HG03045 (cell line): ENCODE results near the gene DMC1.
"Not testable (repeated sequence)": the region's sequence is repeated elsewhere in the genome, so short reads cannot be mapped to it uniquely, and the experiment has no call there.

Experiments
- ATAC-seq: cut with Tn5 transposase; IDR thresholded peaks from one replicate; pipeline ENCODE4 v1.9.1; 2021; ENCODE audit warnings: mild to moderate bottlenecking, moderate library complexity; ENCODE audit not compliant: unreplicated experiment

DMC1 gene, protein sequence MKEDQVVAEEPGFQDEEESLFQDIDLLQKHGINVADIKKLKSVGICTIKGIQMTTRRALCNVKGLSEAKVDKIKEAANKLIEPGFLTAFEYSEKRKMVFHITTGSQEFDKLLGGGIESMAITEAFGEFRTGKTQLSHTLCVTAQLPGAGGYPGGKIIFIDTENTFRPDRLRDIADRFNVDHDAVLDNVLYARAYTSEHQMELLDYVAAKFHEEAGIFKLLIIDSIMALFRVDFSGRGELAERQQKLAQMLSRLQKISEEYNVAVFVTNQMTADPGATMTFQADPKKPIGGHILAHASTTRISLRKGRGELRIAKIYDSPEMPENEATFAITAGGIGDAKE

DNA sequence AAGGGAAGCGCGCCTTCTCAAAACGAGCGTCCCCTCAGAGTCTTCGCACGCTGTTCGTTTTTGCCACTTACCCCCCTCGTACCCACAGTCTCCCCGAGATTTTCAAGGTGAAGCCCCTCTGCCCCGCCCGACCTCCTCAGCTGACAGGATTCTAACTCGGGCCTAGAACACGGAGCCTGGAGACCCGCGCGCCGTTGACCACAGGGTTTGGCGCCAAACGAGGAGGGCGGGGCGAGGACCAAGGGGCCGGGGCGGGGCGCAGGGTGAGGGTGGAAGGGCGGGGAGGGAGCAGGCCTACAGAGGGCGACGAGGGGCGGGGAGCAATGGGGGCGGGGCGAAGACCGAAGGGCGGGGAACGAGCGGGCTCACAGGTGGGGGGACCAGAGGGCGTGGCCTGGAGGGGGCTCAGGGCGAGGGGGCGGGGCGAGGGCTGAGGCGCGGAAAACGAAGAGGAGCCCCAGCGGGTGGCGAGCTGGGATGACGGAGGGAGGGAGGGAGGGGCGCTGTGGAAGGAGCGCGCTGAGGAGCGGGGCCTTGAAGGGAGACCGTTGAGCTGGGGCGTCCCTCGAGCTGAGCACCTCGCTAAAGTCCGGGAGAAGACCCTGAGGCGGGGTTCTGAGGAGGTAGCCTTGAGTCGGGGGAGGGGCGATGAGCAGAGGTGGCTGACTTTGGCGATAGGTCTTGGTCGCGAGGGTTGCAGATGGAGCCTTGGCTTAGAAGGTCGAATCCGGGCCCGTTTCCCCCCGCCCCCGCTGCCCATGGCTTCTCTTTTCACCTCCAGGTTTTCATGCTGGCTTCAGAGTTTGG lies at the start of gene DMC1:
Gene DMC1, minus strand, starts transcription at position 212 of the 807 bp plus-strand sequence. CDS start 1,927 bp downstream, outside the sequence.
- ATAC-seq, result peak; percentile 59

DNA sequence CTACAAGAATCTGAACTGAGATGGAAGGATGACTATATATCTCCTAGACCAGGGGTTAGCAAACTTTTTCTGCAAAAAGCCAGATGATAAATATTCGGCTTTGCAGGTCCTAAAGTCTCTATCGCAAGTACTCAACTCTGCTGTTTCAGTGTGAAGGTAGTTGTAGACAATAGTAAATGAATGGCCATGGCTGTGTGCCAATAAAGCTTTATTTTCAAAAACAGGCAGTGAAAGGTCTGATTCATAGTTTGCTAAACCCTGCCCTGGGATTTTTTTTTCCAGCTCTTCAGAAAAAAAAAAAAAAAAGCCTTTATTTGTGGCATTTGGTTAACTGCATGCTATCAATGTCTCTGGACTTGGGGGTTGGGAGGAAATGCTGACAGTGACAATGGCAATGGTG lies 48.7 kb upstream of the DMC1 start:
- ATAC-seq, result no peak

DNA sequence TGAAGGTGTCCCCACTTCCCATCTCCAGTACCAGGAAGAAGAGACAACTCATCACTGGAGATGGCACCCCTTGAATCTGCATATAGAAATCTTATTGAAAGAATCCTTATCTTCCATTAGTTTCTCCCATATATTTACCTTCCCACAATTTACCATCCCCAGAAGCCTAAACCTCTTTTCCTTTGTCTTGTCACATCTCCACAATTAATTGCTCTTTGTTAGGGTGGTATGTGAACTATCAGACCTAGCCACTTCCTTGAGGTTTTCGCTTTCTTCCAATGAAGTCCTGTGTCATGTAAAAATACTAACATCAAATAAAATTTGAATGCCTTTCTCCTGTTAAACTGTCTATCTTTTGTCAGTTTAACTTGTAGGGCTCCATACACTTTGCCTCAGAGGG lies 48.3 kb upstream of the DMC1 start:
- ATAC-seq, result no peak

DNA sequence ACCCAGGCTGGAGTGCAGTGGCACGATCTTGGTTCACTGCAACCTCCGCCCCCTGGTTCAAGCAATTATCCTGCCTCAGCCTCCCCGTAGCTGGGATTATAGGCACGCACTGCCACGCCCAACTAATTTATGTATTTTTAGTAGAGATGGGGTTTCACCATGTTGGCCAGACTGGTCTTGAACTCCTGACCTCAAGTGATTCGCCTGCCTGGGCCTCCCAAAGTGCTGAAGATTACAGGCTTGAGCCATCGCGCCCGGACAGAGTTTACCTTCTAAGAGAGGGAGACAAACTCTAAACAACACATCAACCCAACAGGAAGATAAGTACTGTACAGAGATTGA lies 45.1 kb upstream of the DMC1 start:
- not testable (repeated sequence) for ATAC-seq

DNA sequence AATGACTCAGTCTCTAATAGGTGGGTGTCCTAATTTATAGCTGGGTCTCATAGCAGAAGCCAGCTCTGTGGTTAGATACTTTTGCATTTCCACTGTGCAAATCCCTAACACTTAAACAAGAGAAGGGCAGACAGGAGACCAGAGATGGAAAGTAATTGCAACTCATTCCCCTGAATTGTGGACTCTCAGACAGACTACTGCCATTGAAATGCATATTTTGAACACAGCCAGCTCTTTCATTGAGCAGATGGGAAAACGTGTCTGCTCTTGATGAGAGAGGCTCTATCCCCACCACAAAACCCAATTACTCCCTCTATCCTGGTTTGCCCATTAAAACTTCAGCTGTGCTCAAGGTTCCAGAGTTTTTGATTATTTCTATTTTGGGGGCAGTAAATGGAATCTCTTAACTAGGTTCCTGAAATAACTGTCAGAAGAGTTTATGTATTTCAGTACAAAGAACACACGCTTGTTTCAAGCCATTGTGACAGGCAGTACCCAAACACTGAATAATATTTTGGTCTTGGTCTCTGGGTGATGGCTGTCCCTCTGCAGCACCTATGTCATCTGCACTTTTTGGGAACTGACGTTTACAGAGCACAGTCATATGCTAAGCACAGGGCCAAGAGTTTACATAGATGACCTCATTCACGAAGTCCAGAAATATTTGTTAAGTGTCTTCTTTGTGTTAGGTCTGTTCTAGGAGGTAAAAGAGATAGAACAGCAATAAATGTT lies 44.5 kb upstream of the DMC1 start:
- no peak for ATAC-seq

DNA sequence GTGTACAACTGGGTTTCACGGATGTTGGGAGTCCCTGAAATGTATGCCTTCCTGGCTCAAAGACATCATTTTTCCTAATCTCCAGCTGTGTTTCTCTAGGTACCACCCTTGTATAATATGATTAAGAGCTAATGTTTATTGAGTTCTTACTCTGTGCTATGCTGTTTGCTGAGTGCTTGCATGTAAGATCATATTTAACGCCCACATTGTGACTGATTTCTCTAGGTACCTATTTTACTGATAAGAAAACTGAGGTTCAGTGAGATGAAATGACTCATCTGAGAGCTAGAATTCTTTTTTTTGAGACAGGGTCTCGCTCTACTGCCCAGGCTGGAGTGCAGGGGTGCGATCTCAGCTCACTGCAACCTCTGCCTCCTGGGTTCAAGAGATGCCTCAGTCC lies 43.6 kb upstream of the DMC1 start:
- no peak for ATAC-seq

DNA sequence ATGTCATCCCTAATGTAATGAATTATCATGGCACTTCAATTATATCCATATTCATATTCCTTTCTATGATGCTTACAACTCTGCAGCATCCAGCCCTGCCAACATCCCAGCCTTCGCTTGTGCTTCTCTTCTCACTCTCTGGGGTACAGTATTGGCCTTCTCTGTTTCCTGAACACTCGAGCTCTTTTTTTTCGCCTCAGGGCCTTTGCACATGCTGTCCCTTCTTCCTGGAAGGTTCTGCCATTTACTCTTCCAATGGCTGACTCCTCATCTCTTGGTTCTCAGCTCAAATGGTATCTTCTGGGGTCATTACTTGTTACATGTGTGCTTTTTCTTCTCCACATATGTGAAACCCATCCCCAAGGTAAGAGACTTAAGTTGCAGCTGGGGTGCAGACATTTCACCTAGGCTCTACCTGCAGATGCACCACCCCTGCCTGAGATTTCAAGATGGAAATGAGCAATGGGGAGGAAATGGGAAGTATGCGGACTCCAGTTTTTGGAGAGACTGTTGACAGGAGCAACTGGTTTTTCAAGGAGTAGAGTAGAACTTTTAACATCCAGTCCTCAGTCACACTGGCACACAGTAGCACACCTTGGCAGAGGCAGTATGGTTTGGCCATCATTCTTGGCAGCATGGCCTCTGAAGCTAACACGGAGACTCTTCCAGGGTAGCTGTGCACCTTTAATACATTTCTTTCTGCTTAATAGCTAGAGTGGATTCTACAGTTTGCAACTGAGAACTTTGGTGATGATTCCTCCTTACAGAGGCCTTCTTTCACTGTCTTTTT lies 42.4 kb upstream of the DMC1 start:
- no peak for ATAC-seq

DNA sequence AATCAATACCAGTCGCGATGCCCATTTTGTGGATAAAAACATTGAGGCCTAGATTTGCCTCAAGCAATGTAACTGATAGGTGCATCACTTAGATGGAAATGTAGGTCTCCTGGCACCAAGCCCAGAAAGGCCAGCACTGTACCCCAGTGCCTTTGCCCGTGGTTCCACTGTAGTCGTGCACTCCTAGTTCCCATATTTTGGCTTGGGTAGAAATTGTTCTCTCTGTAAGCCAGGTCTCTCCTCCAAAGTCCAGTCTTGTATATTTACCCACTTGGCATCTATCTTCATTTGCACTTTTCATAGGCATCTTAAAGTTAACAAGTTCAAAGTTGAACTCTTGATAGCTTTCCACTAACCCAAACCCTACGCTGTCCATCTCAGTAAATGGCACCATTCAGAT lies 41.6 kb upstream of the DMC1 start:
- ATAC-seq, result no peak

DNA sequence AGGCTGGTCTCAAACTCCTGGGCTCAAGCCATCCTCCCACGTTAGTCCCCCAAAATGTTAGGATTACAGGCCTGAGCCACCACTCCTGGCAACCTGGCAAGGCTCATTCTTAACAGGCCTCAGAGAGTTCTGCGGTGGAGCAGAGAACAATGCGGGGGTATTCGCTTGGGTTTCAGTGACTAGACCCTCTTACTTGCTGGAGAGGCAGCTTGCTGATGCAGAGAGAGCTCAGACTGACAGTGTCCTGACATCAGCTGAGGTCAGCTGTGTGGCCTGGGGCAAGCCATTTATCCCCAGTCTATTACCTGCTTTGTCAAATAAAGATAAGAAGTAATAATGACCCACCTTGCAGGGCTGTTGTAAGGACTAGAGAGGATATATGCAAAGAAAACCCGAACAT lies 40.3 kb upstream of the DMC1 start:
- no peak for ATAC-seq

DNA sequence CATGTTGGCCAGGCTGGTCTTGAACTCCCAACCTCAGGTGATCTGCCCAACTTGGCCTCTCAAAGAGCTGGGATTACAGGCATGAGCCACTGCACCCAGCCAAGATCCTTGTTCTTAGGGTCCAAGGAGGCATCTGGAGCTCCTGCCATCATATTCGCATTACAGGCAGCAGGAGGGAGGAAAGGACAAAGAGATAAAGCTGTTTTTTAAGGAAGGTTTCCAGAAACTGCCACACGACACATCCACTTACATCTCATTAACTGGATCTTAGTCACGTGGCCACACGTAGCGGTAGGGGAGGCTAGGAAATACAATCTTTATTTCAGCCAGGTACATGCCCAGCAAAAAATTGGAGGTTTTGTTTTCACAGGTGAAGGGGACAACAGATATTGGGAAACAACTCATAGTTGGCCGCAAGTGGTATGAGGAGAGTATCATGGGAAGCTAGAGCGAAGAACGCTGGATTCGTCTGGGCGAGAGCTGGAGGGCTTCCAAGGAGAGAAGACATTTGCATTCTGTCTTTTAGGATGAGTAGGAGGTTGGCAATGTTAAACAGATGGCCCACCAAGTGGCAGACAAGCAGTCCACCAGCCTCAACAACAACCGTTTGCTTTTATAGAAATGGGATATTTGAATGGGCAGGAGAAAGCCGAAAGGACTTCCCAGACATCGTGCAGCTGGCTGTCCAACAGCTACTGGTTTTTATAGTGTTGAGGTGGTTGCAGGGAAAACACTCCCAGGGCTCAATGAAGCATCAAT lies 39.2 kb upstream of the DMC1 start:
- no peak for ATAC-seq

DNA sequence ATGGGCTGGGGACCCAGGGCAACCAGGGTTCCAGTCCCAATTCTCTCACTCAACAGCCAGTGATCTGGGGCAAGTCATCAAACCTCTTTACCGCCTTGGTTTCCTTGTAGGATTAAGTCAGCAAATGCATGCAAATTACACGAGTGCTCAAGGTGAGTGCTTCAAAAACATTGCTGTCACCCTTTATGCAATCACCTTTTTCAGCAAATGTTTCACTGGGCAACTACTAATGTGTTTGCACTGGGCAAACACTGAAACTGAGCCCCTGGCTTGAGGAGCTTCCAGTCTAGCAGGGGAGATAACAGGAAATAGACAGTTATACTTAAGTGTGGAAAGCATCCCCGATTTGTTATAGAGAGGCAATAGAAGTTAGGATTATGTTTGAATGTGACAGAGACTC lies 37.7 kb upstream of the DMC1 start:
- ATAC-seq, result no peak

DNA sequence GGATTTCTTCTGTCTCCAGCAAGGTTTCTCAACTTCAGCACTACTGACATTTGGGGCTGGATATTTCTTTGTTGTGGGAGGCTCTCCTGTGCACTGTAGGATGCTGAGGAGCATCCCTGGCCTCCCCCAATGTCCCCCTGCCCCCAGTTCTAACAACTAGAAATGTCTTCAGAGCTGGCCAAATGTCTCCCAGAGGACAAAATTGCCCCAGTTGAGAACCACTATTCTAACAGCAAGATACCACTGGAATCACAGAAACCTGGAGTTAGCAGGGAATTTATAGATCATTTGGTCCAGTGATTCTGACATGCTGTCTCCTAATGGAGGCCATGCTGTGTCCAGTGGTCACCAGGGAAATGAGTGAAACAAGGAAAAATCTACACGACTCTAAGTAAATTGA lies 32.2 kb upstream of the DMC1 start:
- ATAC-seq, result no peak

DNA sequence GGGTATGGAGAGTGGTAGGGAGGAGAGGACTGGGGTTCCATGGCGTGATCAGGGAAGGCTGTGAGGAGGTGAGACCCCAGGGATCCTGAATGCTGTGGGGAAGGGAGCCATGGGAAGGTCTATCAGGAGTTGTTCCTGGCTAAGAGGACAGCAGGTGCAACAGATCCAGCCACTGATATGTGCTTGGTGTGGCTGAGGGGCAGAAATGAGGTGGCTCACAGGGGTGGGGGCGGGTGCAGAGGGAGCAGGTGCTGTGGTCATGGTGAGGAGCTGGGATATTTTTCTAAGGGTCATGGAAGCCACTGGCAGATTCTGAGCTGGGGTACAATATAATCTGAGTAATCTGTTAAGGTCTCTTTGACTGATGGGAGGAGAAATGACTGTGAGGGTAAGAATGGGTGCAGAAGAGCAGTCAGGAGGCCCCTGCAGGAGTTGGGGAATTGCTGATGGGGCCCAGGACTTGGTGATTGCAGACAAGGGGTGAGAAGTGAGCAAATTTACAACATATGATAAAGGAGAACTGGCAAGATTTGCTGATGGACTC lies 31.3 kb upstream of the DMC1 start:
- no peak for ATAC-seq

DNA sequence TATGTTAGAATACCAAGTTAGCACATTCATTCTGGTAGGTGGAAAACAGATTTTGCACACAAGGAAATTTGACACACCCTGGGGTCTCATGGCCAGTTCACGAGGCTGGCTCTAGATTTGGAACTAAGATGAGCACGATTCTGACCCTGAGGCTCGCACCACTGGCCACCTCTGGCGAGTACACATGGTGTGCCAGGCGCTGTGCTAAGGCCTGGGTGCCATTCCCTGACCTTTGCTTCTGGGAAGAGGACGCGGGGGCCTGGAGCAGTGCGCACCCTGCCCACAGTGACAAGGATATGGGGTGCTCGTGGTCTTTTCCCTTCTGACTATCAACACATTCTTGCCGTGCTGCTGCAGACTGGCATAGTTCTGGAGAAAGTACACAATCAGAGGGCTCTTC lies 29.5 kb upstream of the DMC1 start:
- ATAC-seq, result no peak

DNA sequence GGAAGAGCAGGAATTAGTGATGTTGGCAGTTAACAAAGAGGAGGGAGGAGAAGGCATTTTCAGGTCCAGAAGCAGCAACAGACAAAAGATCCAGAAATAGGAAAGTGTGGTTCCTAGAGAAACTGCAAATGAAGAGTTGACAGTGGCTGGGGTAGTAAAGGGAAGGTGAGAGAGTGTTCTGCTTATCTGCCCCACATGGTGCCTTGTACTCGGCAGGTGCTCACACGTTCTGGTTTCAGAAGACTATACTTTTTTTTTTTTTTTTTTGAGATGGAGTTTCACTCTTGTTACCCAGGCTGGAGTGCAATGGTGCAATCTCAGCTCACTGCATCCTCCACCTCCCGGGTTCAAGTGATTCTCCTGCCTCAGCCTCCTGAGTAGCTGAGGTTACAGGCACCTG lies 12.9 kb upstream of the DMC1 start:
- not testable (repeated sequence) for ATAC-seq

DNA sequence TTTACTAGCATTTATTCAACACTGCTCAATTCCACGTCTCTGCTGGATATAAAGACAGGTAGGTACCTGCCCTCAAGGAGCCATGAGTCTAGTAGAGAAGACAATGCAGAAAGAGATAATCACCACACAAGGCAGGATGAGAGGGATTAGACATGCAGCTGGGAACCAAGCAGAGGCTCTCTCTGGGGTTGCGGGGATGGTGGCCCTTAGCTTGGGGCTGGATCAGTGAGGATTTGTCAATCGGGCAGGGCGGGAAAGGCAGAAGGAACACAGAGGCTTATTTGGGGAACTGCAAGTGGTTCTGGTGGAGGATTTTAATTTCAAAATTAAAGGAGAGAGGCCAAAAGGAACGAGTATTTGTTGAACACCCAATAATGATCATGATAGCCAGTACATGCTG lies 8.5 kb upstream of the DMC1 start:
- ATAC-seq, result no peak

DNA sequence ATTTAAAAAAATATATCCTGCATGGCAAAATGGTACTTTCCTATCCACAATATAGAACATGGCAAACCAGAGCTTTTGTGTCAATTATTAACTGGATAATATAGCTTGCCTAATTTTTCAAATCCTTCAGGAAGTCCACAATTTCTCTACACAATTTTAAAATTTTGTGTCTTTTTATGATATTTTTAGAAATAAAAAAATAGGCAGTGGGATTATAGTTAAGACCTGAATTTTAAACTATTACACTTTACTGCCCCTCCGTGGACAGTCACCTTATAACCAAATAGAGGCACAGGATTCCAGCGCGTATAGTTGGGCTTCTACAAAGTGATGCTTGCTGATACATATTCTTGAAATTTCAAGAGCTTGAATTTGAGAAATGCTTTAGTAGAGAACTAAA lies 2.1 kb upstream of the DMC1 start:
- ATAC-seq, result no peak

DNA sequence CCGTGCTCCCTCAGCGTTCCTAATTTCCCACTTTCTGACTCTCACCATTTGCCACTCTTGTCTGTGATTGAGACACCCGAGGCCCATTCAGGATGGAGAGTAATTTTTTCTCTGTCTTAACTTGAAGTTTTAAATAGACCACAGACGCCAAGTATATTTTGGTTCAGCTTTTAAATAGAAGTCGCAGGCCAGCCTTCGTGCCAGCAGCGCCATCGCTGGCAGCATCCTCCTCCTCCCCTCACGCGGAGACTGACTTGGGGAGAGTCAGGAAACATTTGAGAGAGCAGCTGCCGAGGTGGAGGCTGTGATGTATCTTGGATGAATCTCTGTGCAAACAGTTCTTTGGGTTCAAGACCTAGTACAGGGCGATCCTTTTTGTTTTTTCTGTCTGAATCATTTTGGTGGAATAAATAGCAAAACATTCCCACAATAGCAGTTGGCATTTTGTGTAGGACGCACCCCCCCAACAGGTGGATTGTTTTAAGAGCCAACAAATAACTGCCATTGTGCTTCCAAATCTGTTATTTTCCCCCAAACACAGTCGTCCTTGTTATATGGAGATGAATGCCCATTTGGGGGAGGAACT lies 889 bp upstream of the DMC1 start:
- ATAC-seq, result peak; percentile 9

DNA sequence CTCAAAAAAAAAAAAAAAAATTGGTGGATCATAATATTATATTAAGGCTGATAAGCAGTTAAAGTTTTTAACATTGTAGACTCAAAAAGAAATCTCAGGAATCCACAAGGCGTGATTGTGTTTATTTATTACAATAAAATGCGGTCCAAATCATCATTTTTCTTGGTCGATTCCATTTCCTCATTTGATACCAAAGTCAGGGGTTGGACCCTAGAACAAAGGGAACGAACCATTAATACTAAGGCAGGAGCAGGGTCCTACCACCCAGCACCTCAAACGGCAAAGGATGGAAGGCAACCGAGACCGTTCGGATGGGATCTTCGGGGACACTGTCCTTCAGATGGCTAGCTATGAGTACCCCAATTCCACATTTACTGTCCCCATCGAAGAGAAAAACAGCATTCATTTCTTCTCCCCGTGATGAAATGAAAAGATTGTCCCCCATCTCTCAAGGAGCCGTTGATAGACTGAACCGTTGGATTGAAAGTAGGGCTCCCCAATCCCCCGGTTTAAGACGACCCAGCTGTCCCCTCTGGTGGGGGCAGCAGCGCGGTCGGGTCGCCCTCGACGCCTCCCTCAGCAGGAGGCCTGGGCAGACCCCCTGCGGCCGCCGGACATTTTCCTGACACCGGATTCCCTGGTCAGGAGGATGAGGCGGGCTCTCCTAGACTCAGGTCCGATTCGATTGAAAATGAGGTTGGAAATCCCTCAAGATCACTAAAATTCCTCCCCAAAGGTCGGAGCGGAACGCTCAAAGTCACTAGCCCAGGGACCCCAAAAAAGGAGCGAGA lies 607 bp downstream of the DMC1 start:
- no peak for ATAC-seq
